Neuronal stem cell (in vitro differentiated cells): ENCODE measurements around the gene ZFHX3. TPM values are rescaled to one million over a fixed set of nuclear protein-coding genes. Genes with fewer than 3 reads are reported as not detected.

Source experiments
- DNase-seq: peaks from one replicate; pipeline ENCODE4 v3.0.0-alpha.2; 2013; ENCODE audit warnings: low spot score
- H2AFZ ChIP-seq: one replicate; pipeline ENCODE4 v1.6.1; 2013; ENCODE audit warnings: mild to moderate bottlenecking, low read length, inconsistent platforms
- H2AK5ac ChIP-seq: 2 replicates; pipeline ENCODE4 v1.6.1; 2013; ENCODE audit warnings: low read depth, mild to moderate bottlenecking, inconsistent platforms, low read length, moderate library complexity, mixed read lengths
- H2BK120ac ChIP-seq: 2 replicates; pipeline ENCODE4 v1.6.1; 2013; ENCODE audit warnings: low read depth, mild to moderate bottlenecking, inconsistent platforms, low read length, moderate library complexity, mixed read lengths
- H2BK12ac ChIP-seq: one replicate; pipeline ENCODE4 v1.6.1; 2013; ENCODE audit warnings: low read length, inconsistent platforms
- H2BK15ac ChIP-seq: 2 replicates; pipeline ENCODE4 v1.6.1; 2013; ENCODE audit warnings: mild to moderate bottlenecking, low read length, inconsistent platforms, mixed read lengths
- H2BK5ac ChIP-seq: one replicate; pipeline ENCODE4 v1.6.1; 2013; ENCODE audit warnings: inconsistent platforms, mild to moderate bottlenecking, low read length, moderate library complexity
- H3K14ac ChIP-seq: one replicate; pipeline ENCODE4 v1.6.1; 2013; ENCODE audit warnings: low read length, inconsistent platforms
- H3K18ac ChIP-seq: 2 replicates; pipeline ENCODE4 v1.6.1; 2013; ENCODE audit warnings: low read length, inconsistent platforms
- H3K23ac ChIP-seq: 2 replicates; pipeline ENCODE4 v1.6.1; 2013; ENCODE audit warnings: low read depth, mild to moderate bottlenecking, mixed read lengths, low read length, inconsistent platforms; ENCODE audit not compliant: poor library complexity
- H3K27ac ChIP-seq: replicated peaks from 3 replicates; pipeline ENCODE4 v1.5.1; 2013; ENCODE audit warnings: low read length, inconsistent platforms
- H3K27me3 ChIP-seq, 3 experiments: 2 replicates each; pipeline ENCODE4 v1.6.1; 2013; ENCODE audit warnings: low read length in 3 of 3, mild to moderate bottlenecking in 2 of 3, inconsistent platforms in 1 of 3, low read depth in 1 of 3, mixed read lengths in 1 of 3, moderate library complexity in 1 of 3; ENCODE audit not compliant: control insufficient read depth in 3 of 3, insufficient read depth in 3 of 3
- H3K36me3 ChIP-seq, 2 donors: replicated peaks in 1 of 2; 2 replicates each; pipeline ENCODE4 v1.6.1; 2013; ENCODE audit warnings: low read length in 2 of 2; ENCODE audit not compliant: control insufficient read depth in 2 of 2, insufficient read depth in 2 of 2
- H3K4ac ChIP-seq: 2 replicates; pipeline ENCODE4 v1.6.1; 2013; ENCODE audit warnings: inconsistent platforms, mild to moderate bottlenecking, low read length, moderate library complexity
- H3K4me1 ChIP-seq, 2 donors: 1 replicate in 1 of 2; 2 replicates in 1 of 2; pipeline ENCODE4 v1.6.1; 2013; ENCODE audit warnings: low read length in 2 of 2, low read depth in 1 of 2; ENCODE audit not compliant: control insufficient read depth in 2 of 2, insufficient read depth in 1 of 2
- H3K4me2 ChIP-seq: one replicate; pipeline ENCODE4 v1.6.1; 2013; ENCODE audit warnings: mild to moderate bottlenecking, low read length, inconsistent platforms; ENCODE audit not compliant: insufficient read depth, poor library complexity, severe bottlenecking
- H3K4me3 ChIP-seq, 2 donors: 2 replicates each; pipeline ENCODE4 v1.5.1; 2013; ENCODE audit warnings: low read length in 2 of 2, mild to moderate bottlenecking in 2 of 2, inconsistent platforms in 1 of 2, moderate library complexity in 1 of 2
- H3K79me1 ChIP-seq: one replicate; pipeline ENCODE4 v1.6.1; 2013; ENCODE audit warnings: low read depth, mild to moderate bottlenecking, inconsistent platforms, low read length, moderate library complexity
- H3K9ac ChIP-seq: one replicate; pipeline ENCODE4 v1.6.1; 2013; ENCODE audit warnings: mild to moderate bottlenecking, low read depth, low read length, inconsistent platforms; ENCODE audit not compliant: poor library complexity
- H3K9me3 ChIP-seq, 2 donors: replicated peaks in 1 of 2; 2 replicates each; pipeline versions ENCODE3 to v1.6.1; 2013; ENCODE audit warnings: low read length in 2 of 2, mild to moderate bottlenecking in 2 of 2, inconsistent platforms in 1 of 2, low read depth in 1 of 2, mixed read lengths in 1 of 2, moderate library complexity in 1 of 2; ENCODE audit not compliant: control insufficient read depth in 2 of 2, insufficient read depth in 1 of 2
- H4K8ac ChIP-seq: one replicate; pipeline ENCODE4 v1.6.1; 2013; ENCODE audit warnings: low read depth, mild to moderate bottlenecking, inconsistent platforms, low read length, moderate library complexity
- H4K91ac ChIP-seq: one replicate; pipeline ENCODE4 v1.6.1; 2013; ENCODE audit warnings: low read length, low read depth, mild to moderate bottlenecking, inconsistent platforms; ENCODE audit not compliant: poor library complexity
- WGBS, 2 donors: extraction: QIAGEN DNeasy Blood & Tissue Kit; methylation state at CpG; one replicate each; pipeline ENCODE4 v1.1.7; 2013; ENCODE audit warnings: missing lambda C conversion rate in 2 of 2, mixed read lengths in 1 of 2; ENCODE audit not compliant: insufficient read length in 2 of 2, insufficient replicate concordance in 1 of 2; ENCODE audit errors: extremely low coverage in 2 of 2; 5-methylcytosine and 5-hydroxymethylcytosine counted together
- polyA plus RNA-seq, 2 experiments: library from polyadenylated mRNA; stranded (reverse); fragments of 200-250 nt; gene quantifications; one replicate each; pipeline ENCODE4 v1.2.3, GENCODE V29; 2013

Gene ZFHX3
- polyA plus RNA-seq (2013, experiment 1 of 2) = 1.8 TPM
- 2.1 TPM for polyA plus RNA-seq (2013, experiment 2 of 2)

GRCh38 chr16:73047536-73048291 lies at the start of gene ZFHX3:
ZFHX3 (minus strand) TSS chr16:73048128; CDS start chr16:72960145, 87,983 bp downstream.
- H3K27me3 ChIP-seq = peaks cover 0 to 71% (median 3%) of the 10 kb centered on the region in 3 experiments
- no peaks in the 10 kb centered on the region for H3K79me1 ChIP-seq
- H3K4me1 ChIP-seq = peaks cover 23 to 74% of the 10 kb centered on the region in 2 donors
- H2BK15ac ChIP-seq = peak within 1 kb of the TSS; percentile 64
- H3K27ac ChIP-seq = no peak within 1 kb of the TSS
- no peak within 1 kb of the TSS for H4K91ac ChIP-seq
- no CpG with 5 or more reads among the region's 64 CpGs for WGBS, 2 donors
- peak within 1 kb of the TSS; percentile 96 for H3K18ac ChIP-seq
- no peak for DNase-seq
- H3K4me3 ChIP-seq = peak within 1 kb of the TSS; percentile 52 to 77
- H2BK5ac ChIP-seq = no peak within 1 kb of the TSS
- no peaks in the 10 kb centered on the region for H3K9me3 ChIP-seq
- peaks cover 0 to 4% of the 10 kb centered on the region in 2 donors for H3K36me3 ChIP-seq
- no peak within 1 kb of the TSS for H3K4ac ChIP-seq
- peak within 1 kb of the TSS; percentile 71 for H3K9ac ChIP-seq
- H3K4me2 ChIP-seq = peak within 1 kb of the TSS; percentile 85
- H3K14ac ChIP-seq = no peak within 1 kb of the TSS
- peak within 1 kb of the TSS; percentile 61 for H2BK120ac ChIP-seq
- no peak within 1 kb of the TSS for H2BK12ac ChIP-seq
- no peak within 1 kb of the TSS for H4K8ac ChIP-seq
- H3K23ac ChIP-seq = peak within 1 kb of the TSS; percentile 45
- peak within 1 kb of the TSS; percentile 68 for H2AK5ac ChIP-seq
- H2AFZ ChIP-seq = peak within 1 kb of the TSS; percentile 48

- Histone ChIP-seq H3K4me1 (peaks cover 1 to 8% of the 10 kb centered on the region in 2 donors), H2AK5ac (no peak overlapping the region), H3K18ac (no peak overlapping the region), H3K9ac (no peak overlapping the region), H2BK12ac (no peak overlapping the region), H3K9me3 (peaks cover 0 to 11% of the 10 kb centered on the region in 2 donors), H2BK5ac (no peak overlapping the region), H3K4me2 (no peak overlapping the region), H3K23ac (no peak overlapping the region), H2BK120ac (no peak overlapping the region), H3K79me1 (no peaks in the 10 kb centered on the region), H2BK15ac (no peak overlapping the region), H2AFZ (no peak overlapping the region), H4K8ac (no peak overlapping the region), H3K14ac (no peak overlapping the region), H3K27ac (no peak overlapping the region), H3K4ac (no peak overlapping the region), H3K27me3 (no peaks in the 10 kb centered on the region), H3K36me3 (no peaks in the 10 kb centered on the region), H3K4me3 (no peak overlapping the region), H4K91ac (no peak overlapping the region)
- no CpG with 5 or more reads among the region's 3 CpGs for WGBS, 2 donors
- no peak for DNase-seq
These were observed 48.6 kb upstream of the ZFHX3 start for GRCh38 chr16:73096510-73096909.

- H2BK120ac ChIP-seq = no peak overlapping the region
- H3K18ac ChIP-seq = no peak overlapping the region
- H3K4ac ChIP-seq = no peak overlapping the region
- no peaks in the 10 kb centered on the region for H3K36me3 ChIP-seq
- H3K9me3 ChIP-seq = peaks cover 0 to 11% of the 10 kb centered on the region in 2 donors
- H2BK5ac ChIP-seq = no peak overlapping the region
- no peak for DNase-seq
- no peaks in the 10 kb centered on the region for H3K27me3 ChIP-seq
- no peak overlapping the region for H2BK12ac ChIP-seq
- H3K27ac ChIP-seq = no peak overlapping the region
- no peak overlapping the region for H4K8ac ChIP-seq
- H3K23ac ChIP-seq = no peak overlapping the region
- WGBS, 2 donors = no CpG with 5 or more reads among the region's 9 CpGs
- H4K91ac ChIP-seq = no peak overlapping the region
- H3K4me2 ChIP-seq = no peak overlapping the region
- peaks cover 1 to 8% of the 10 kb centered on the region in 2 donors for H3K4me1 ChIP-seq
- H2AK5ac ChIP-seq = no peak overlapping the region
- no peak overlapping the region for H3K14ac ChIP-seq
- H2AFZ ChIP-seq = peak overlapping the region; percentile 83
- H3K4me3 ChIP-seq = no peak overlapping the region
- H2BK15ac ChIP-seq = no peak overlapping the region
- H3K9ac ChIP-seq = no peak overlapping the region
- H3K79me1 ChIP-seq = no peaks in the 10 kb centered on the region
These were observed 48.0 kb upstream of the ZFHX3 start for GRCh38 chr16:73095885-73096421.

GRCh38 chr16:73095142-73095820 lies 47.4 kb upstream of the ZFHX3 start:
- no CpG with 5 or more reads among the region's 6 CpGs for WGBS, 2 donors

More at GRCh38 chr16:73095142-73095820, 47.4 kb upstream of the ZFHX3 start:
- Histone ChIP-seq H4K8ac (no peak overlapping the region), H3K4me3 (no peak overlapping the region), H3K4me2 (no peak overlapping the region), H3K4ac (no peak overlapping the region), H3K23ac (no peak overlapping the region), H2BK5ac (no peak overlapping the region), H2BK12ac (no peak overlapping the region), H3K4me1 (peaks cover 1 to 8% of the 10 kb centered on the region in 2 donors), H3K27me3 (no peaks in the 10 kb centered on the region), H3K27ac (no peak overlapping the region), H2AFZ (peak overlapping the region; percentile 83), H3K14ac (no peak overlapping the region), H2AK5ac (no peak overlapping the region), H4K91ac (no peak overlapping the region), H3K36me3 (no peaks in the 10 kb centered on the region), H3K9me3 (peaks cover 0 to 11% of the 10 kb centered on the region in 2 donors), H3K79me1 (no peaks in the 10 kb centered on the region), H3K9ac (no peak overlapping the region), H2BK120ac (no peak overlapping the region), H3K18ac (no peak overlapping the region), H2BK15ac (no peak overlapping the region)
- no peak for DNase-seq
